ENCODE measurements around the gene RELN.

The RELN gene

GRCh38 chr7:103987451-103987850 is 2.0 kb downstream of the RELN start:
- H3K4me3 ChIP-seq (ENCODE audit: low read depth, low read length) = no peak overlapping the region
- no peak for TF ChIP-seq CTCF (IDR thresholded peaks at IDR 0.05; ENCODE audit: low read depth, low read length)
- no peak for DNase-seq (ENCODE audit: low read depth, low spot score)
- in situ Hi-C loops (cut with HindIII; ENCODE audit: low sequenced_read_pairs) = no loop called here

- no peak overlapping the region for H3K4me3 ChIP-seq (ENCODE audit: low read depth, low read length)
- TF ChIP-seq CTCF (IDR thresholded peaks at IDR 0.05; ENCODE audit: low read depth, low read length) = no peak
- in situ Hi-C loops (cut with HindIII; ENCODE audit: low sequenced_read_pairs) = no loop called here
- no peak for DNase-seq (ENCODE audit: low read depth, low spot score)
Measured at GRCh38 chr7:103985565-103986126, 3.8 kb downstream of the RELN start.

DNA sequence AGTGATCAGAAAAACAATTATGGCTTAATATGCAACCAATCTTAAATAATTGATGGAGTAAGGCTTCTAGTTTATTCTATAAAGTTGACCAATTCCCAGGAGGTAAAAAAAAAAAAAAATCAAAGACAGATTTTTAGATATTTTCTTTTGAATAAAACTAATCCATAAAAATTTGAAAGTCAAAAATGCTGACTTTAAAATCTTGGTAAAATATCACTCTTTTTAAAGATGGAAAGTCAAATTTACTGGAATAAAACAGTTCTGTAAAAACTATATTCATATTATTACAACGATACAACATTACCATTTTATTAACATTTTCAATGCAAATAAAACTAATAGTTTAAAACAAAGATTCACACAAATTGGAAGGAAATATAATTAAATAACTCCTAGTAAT is 5.4 kb downstream of the RELN start:
- no peak for TF ChIP-seq CTCF (IDR thresholded peaks at IDR 0.05; ENCODE audit: low read depth, low read length)
- in situ Hi-C loops (cut with HindIII; ENCODE audit: low sequenced_read_pairs) = no loop called here
- no peak for DNase-seq (ENCODE audit: low read depth, low spot score)
- no peak overlapping the region for H3K4me3 ChIP-seq (ENCODE audit: low read depth, low read length)

DNA sequence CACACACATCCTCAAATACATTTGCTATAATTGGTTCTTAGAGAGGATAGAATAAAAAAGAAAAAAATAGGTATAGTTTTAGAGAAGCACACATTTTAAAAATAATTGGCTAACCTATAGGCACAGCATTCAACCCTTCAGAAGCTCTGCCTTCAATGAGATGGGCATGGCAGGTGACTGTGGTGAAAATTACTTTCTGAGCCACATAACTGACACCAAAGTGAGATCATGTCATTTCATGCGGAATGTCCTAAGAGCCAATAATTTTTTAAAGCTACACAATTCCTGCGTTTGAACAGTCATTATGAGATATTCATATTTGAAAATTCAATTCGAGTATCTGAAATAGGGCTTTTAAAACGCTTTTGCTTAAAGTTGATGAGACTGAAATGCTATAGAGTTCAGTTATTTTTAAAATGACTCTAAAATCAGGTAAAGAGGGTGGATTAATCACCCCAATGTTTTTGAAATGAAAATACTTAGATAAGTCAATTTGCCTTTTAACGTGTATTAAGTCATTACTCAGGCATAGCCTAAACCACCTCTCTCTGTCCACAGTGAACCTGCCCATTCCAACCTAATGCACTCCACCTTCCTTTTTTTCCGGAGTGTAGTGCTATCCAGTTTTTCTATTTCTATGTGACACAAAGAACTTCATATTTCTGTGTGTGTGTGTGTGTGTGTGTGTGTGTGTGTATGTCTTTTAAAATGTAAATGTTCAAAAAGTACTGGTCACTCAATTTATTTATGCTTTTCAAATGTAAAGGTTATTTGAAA is 6.1 kb downstream of the RELN start:
- no peak for TF ChIP-seq CTCF (IDR thresholded peaks at IDR 0.05; ENCODE audit: low read depth, low read length)
- no peak overlapping the region for H3K4me3 ChIP-seq (ENCODE audit: low read depth, low read length)
- no peak for DNase-seq (ENCODE audit: low read depth, low spot score)
- in situ Hi-C loops (cut with HindIII; ENCODE audit: low sequenced_read_pairs) = no loop called here

GRCh38 chr7:103981003-103981423 is 8.4 kb downstream of the RELN start:
- no peak overlapping the region for H3K4me3 ChIP-seq (ENCODE audit: low read depth, low read length)
- DNase-seq (ENCODE audit: low read depth, low spot score) = no peak
- in situ Hi-C loops (cut with HindIII; ENCODE audit: low sequenced_read_pairs) = no loop called here
- TF ChIP-seq CTCF (IDR thresholded peaks at IDR 0.05; ENCODE audit: low read depth, low read length) = no peak

GRCh38 chr7:103972779-103973434 is 16.6 kb downstream of the RELN start:
- no peak overlapping the region for H3K4me3 ChIP-seq (ENCODE audit: low read depth, low read length)
- TF ChIP-seq CTCF (IDR thresholded peaks at IDR 0.05; ENCODE audit: low read depth, low read length) = no peak
- in situ Hi-C loops (cut with HindIII; ENCODE audit: low sequenced_read_pairs) = no loop called here
- no peak for DNase-seq (ENCODE audit: low read depth, low spot score)

Measured in astrocyte of the spinal cord (primary cell).